CD4-positive, alpha-beta T cell treated with Interferon gamma for 1 hour (primary cell): Measurements from ENCODE around the gene LY9.
"Not testable (repeated sequence)": the region's sequence is repeated elsewhere in the genome, so short reads cannot be mapped to it uniquely, and the experiment has no call there.

Source experiments
- DNase-seq: peaks from one replicate; pipeline ENCODE4 v3.0.0-alpha.2; 2020

LY9 gene

GRCh38 chr1:160839746-160840145 lies 43.8 kb downstream of the LY9 start:
- DNase-seq = no peak

DNA sequence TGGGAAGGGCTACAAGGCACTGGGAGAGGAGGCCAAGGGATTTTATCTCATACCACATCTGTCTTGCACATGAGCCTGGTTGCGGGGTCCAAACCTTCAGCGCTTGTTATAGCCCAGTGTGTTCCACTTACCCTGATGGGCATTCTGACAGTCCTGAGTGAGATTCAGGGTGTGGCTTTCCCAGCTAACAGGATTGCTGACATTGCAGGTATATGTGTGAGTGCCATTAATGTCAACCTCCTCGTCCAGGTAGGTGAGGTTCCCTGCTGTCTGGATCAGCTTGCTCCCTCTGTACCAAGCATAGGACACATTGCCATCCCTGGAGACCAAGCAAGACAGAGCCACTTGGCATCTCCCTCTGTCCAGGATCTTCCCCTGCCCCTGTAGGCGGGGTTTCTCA lies 45.1 kb downstream of the LY9 start:
- DNase-seq = no peak

DNA sequence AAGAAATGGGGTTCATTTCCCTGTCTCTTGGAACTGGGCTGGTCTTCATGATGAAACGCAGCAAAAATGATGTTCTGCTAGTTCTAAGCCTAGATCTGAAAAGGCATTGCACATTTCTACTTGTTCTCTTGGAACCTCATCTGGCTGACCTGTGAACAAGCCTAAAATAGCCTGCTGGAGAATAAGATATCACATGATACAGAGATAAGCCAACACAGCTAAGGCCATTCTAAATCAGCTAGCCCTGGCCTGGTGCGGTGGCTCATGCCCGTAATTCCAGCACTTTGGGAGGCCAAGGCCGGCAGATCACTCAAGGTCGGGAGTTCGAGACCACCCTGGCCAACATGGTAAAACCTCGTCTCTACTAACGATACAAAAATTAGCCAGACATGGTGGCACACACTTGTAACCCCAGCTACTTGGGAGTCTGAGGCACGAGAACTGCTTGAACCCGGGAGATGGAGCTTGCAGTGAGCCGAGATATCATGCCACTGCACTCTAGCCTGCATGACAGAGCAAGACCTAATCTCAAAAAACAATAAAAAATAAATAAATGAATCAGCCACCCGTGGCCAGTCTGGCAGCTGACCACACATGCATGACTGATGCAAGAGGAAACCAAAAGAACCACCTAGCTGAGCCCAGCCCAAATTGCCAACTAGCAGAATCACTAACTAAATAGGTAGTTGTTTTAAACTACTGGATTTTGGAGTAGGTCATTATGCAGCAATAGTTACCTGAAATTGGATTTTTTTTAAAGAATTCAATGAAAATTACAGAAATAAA lies 48.7 kb downstream of the LY9 start:
- no peak for DNase-seq

GRCh38 chr1:160846281-160846680 lies 50.3 kb downstream of the LY9 start:
- DNase-seq = no peak

GRCh38 chr1:160850541-160850940 lies 54.6 kb downstream of the LY9 start:
- no peak for DNase-seq

GRCh38 chr1:160850993-160851392 lies 55.0 kb downstream of the LY9 start:
- no peak for DNase-seq

DNA sequence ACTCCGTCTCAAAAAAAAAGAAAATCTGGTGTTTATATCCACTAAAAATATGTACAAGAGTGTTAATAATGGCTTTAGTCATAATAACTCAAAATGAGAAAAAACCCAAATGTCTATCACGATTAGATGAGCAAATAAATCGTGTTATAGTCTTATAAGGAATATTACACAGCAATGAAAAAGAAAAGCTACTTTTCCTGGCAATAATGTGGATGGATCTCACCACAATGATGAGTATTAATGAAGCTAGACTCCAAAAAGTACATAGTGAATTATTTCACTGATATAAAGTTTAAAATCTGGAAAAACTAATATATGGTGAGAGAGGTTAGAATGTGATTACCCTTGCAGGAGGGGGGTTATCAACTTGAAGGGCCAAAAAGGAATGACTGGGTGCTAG lies 57.0 kb downstream of the LY9 start:
- no peak for DNase-seq

GRCh38 chr1:160853754-160854153 lies 57.8 kb downstream of the LY9 start:
- DNase-seq = no peak

GRCh38 chr1:160855181-160855981 lies 59.4 kb downstream of the LY9 start:
- no peak for DNase-seq

DNA sequence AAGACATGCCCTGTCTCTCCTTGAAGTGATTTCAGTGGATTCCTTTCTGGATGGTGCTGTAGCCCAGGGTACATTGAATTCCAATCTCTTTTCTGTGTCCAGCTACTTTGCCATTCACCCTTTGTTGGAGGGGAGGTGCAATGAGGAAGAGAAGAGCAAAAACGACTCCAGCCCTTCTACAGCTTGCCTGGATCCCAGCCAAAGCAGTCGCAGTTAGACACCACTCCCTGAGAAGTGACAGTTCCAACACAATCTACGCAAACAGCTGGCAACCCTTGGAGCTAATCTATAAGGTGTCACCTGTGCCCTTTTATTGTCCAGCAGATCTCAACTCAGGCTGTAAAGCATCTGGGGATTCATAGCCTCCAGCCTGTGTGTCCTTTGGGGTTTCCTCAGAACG lies 62.1 kb downstream of the LY9 start:
- no peak for DNase-seq

DNA sequence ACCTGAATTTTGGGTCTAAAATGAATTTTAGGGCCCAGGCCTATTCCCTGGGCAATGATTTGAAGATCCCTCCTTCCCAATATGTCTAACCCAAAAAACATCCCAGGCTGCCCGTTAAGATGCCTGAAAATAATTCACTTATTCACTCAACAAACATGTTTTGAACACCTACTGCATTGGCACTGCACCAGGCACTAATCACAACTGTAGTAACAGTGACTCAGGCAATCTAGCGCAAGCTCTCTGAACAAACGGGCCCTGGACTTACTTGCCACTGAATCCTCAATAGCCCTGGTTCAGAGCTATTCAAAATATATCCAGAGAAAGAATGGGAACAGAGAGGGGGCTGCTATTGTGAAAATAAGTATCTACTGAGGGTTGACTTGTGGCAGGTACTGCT lies 62.5 kb downstream of the LY9 start:
- no peak for DNase-seq

DNA sequence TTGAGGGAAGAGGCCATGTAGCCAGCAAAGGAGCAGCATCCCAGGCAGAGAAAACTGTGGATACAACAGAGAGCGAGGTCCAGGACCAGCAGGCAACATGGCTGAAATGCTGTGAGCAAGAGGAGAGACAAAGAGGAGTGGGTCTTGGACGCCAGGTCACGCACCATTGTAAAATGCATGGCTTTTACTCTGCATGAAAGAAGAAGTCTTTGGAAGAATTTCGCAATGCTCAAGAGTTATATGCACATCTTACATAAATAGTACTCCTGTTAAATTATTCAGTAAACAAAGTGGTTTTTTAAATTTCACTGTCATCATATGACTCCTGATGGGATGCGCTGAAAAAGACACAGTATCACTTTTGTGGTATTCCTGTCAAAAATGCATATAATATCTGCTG lies 63.2 kb downstream of the LY9 start:
- DNase-seq = no peak

DNA sequence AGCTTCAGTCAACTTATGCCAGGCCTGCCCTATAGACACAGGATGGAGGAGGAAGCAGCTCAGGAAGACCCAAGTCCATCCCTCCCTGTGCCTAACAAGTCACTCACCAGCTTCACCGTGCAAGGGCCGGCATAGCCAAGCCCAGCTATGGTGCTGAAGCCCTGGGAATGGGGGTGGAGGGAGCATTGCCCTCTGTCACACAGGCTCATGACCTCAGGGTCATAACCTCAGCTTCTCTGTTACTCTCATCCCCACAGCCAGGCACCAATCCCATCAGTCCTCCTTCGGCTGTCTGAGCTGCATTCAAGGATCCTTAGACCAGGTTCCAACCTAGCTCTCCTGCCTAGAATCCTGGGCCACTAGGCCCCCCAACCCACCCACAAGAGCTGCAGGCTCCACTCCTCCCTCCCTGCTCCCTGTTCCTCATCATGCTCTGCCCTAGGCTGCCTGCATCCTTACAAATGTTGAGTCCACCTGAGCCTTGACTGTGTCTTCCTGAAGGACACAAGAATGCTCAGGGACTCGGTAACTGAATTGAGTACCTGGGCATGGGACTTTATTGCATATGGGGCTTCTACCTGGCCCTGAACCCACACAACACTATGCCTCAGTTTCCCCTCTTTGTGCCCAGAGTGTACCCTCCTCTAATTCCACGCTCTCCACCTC lies 65.0 kb downstream of the LY9 start:
- no peak for DNase-seq

GRCh38 chr1:160862203-160863060 lies 66.5 kb downstream of the LY9 start, which contains the start of gene CD244:
Gene CD244, minus strand, starts transcription at chr1:160862887. Its CDS starts 210 bp downstream, at chr1:160862677.
- peak; percentile 67 for DNase-seq

- DNase-seq = no peak
These were observed 67.2 kb downstream of the LY9 start for GRCh38 chr1:160863061-160863773.

DNA sequence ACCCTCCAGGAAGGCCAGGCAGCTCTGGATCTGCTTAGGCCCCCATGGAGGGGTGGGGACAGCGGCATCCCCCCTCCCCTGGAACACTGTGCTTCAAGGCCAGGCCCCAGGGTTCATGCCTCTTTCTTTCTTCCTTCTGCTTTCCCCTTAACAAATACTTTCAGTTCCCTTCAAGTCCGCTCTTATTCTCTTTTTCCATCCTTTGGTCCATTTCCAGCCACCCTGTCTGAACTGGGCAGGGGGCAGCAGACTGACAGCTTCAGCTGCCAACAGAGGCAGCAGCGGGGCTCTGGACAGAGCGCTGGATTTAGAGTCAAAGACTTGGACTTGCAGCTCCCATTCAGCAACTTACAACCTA lies 67.8 kb downstream of the LY9 start:
- no peak for DNase-seq

- DNase-seq = no peak
These were observed 68.2 kb downstream of the LY9 start for GRCh38 chr1:160864173-160864572.

- DNase-seq = no peak
These were observed 69.4 kb downstream of the LY9 start for GRCh38 chr1:160865337-160865736.

DNA sequence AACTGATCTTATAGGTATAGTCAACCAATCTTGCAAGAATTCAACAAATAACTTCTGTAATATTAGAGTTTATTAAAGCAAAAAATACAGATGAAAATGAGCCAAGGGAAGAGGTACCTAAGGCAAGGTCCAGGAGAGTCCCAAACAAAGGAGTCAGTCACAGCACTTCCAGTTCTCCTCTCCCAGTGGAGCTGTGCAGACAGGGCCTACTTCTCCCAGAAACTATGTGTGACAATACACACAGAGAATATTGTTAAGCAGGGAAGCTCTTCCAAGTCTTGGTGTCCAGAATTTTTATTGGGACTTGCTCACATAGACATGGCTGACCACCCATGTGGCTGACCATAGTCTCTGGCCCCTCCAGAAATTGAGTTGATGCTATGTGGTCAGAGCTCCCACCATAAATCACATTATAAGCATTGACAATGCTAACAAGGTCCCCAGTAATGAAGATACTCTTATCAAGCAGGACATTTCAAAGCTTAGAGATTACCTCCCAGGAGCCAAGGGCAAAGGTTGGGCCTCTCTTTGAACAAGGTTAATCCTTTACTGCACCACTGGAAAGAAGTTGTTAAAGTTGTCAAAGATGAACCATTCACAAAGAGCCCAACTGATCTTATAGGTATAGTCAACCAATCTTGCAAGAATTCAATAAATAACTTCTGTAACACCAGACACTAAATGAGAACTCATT lies 70.2 kb downstream of the LY9 start:
- no peak for DNase-seq

GRCh38 chr1:160866695-160867260 lies 70.8 kb downstream of the LY9 start:
- DNase-seq = no peak

DNA sequence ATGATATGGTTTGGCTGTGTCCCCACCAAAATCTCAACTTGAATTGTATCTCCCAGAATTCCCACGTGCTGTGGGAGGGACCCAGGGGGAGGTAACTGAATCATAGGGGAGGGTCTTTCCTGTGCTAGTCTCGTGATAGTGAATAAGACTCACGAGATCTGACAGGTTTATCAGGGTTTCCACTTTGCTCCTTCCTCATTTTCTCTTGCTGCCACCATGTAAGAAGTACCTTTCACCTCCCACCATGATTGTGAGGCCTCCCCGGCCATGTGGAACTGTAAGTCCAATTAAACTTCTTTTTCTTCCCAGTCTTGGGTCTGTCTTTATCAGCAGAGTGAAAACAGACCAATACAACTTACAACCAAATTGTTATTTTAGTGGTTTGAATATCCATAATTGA lies 71.7 kb downstream of the LY9 start:
- DNase-seq = not testable (repeated sequence)
